ENCODE measurements around the gene MAP3K20.

DNA sequence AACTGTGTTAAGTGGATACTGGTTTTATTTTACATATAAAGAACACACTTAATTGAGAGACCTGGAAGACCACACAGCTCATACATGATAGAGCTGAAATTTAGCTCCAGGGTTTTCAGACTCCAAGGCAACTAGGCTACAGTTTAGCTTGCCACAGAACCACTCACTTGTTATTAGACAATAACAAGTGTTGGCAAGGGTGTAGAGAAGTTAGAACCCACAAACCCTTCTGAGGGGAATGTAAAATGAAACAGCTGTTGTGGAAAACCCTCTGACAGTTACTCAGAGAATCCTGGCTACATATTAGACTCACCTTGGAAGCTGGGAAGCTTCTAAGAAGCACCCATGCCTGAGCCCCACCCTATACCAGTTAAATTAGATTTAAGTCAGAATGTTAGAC lies 75.3 kb downstream of the MAP3K20 start:
- TF ChIP-seq, protein P1, sequence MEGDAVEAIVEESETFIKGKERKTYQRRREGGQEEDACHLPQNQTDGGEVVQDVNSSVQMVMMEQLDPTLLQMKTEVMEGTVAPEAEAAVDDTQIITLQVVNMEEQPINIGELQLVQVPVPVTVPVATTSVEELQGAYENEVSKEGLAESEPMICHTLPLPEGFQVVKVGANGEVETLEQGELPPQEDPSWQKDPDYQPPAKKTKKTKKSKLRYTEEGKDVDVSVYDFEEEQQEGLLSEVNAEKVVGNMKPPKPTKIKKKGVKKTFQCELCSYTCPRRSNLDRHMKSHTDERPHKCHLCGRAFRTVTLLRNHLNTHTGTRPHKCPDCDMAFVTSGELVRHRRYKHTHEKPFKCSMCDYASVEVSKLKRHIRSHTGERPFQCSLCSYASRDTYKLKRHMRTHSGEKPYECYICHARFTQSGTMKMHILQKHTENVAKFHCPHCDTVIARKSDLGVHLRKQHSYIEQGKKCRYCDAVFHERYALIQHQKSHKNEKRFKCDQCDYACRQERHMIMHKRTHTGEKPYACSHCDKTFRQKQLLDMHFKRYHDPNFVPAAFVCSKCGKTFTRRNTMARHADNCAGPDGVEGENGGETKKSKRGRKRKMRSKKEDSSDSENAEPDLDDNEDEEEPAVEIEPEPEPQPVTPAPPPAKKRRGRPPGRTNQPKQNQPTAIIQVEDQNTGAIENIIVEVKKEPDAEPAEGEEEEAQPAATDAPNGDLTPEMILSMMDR (conservative IDR thresholded peaks at IDR 0.05 in 1 of 2, IDR thresholded peaks at IDR 0.05 in 1 of 2; ENCODE audit: extremely low read depth in 1 of 2, insufficient read depth in 1 of 2, low read depth in 1 of 2, low read length in 2 of 2) = no peak
- TF ChIP-seq EZH2 (IDR thresholded peaks at IDR 0.05; ENCODE audit: borderline replicate concordance, low read length) = no peak
